SH-SY5Y (cell line): Measurements from ENCODE around the gene GAPVD1.

Experiments
- GATA2 ChIP-seq: IDR thresholded peaks from 2 replicates; pipeline ENCODE4 v1.6.1; 2011; ENCODE audit warnings: mild to moderate bottlenecking, low read depth, low read length
- GATA3 ChIP-seq: IDR thresholded peaks from 2 replicates; pipeline ENCODE4 v1.6.1; 2011; ENCODE audit warnings: low read depth, mild to moderate bottlenecking, low read length, moderate library complexity

- TF ChIP-seq GATA2 = no peak
- no peak for TF ChIP-seq GATA3
These were observed 62.0 kb downstream of the GAPVD1 start for GRCh38 chr9:125323615-125324014.
